GM23338 (cell line): ENCODE data around the gene TRAF3IP1. TPM values are rescaled to one million over a fixed set of nuclear protein-coding genes. Genes with fewer than 3 reads are reported as not detected.

Experiments used
- ATAC-seq: fragments of 200-7000 bp; cut with Tn5 transposase; 3 replicates; pipeline ENCODE4 v1.9.1; 2020
- DNase-seq: peaks from one replicate; pipeline ENCODE4 v3.0.0-alpha.2; 2015; ENCODE audit warnings: low spot score
- H2AFZ ChIP-seq: fragments of 200-600 bp; sonication (generic); 2 replicates; pipeline ENCODE4 v1.8.0; 2016; ENCODE audit warnings: antibody characterized with exemption, mild to moderate bottlenecking, moderate library complexity
- H3F3A ChIP-seq: fragments of 200-600 bp; sonication (generic); replicated peaks from 2 replicates; pipeline ENCODE4 v1.8.0; 2017; ENCODE audit warnings: antibody characterized with exemption, mixed run types, low read depth
- H3K27ac ChIP-seq: fragments of 200-600 bp; sonication (generic); 2 replicates; pipeline ENCODE4 v1.6.1; 2016; ENCODE audit warnings: low read depth
- H3K27me3 ChIP-seq: fragments of 200-600 bp; sonication (generic); 2 replicates; pipeline ENCODE4 v1.8.0; 2016; ENCODE audit warnings: mild to moderate bottlenecking, mixed run types, moderate library complexity; ENCODE audit not compliant: insufficient read depth
- H3K36me3 ChIP-seq: fragments of 200-600 bp; sonication (generic); 2 replicates; pipeline ENCODE4 v1.8.0; 2016; ENCODE audit warnings: mild to moderate bottlenecking; ENCODE audit not compliant: insufficient read depth
- H3K4me1 ChIP-seq: fragments of 200-600 bp; sonication (generic); 2 replicates; pipeline ENCODE4 v1.8.0; 2016; ENCODE audit warnings: mild to moderate bottlenecking, moderate library complexity; ENCODE audit not compliant: insufficient read depth
- H3K4me2 ChIP-seq: fragments of 200-600 bp; sonication (generic); 2 replicates; pipeline ENCODE4 v1.7.1; 2017; ENCODE audit warnings: mixed run types
- H3K4me3 ChIP-seq: fragments of 200-600 bp; sonication (generic); 2 replicates; pipeline ENCODE4 v1.6.1; 2016; ENCODE audit warnings: mixed run types
- H3K79me2 ChIP-seq: fragments of 200-600 bp; sonication (generic); replicated peaks from 2 replicates; pipeline ENCODE4 v1.8.0; 2017; ENCODE audit warnings: mild to moderate bottlenecking; ENCODE audit not compliant: insufficient read depth
- H3K9me2 ChIP-seq: fragments of 200-600 bp; sonication (generic); 2 replicates; pipeline ENCODE4 v1.8.0; 2017; ENCODE audit not compliant: insufficient read depth
- H4K20me1 ChIP-seq: fragments of 200-600 bp; sonication (generic); replicated peaks from 2 replicates; pipeline ENCODE4 v1.8.0; 2017; ENCODE audit warnings: mild to moderate bottlenecking; ENCODE audit not compliant: insufficient read depth
- H3K27ac Mint-ChIP-seq: 2 replicates; pipeline ENCODE4 v1.8.0; 2020; ENCODE audit warnings: inconsistent platforms, mild to moderate bottlenecking, moderate library complexity, mixed read lengths
- H3K27me3 Mint-ChIP-seq: 3 replicates; pipeline ENCODE4 v1.8.0; 2022; ENCODE audit warnings: low read depth, mild to moderate bottlenecking, moderate library complexity, mixed read lengths, inconsistent platforms; ENCODE audit not compliant: insufficient read depth, poor library complexity
- H3K36me3 Mint-ChIP-seq: 3 replicates; pipeline ENCODE4 v1.8.0; 2021; ENCODE audit warnings: low read depth, mild to moderate bottlenecking, inconsistent platforms, moderate library complexity, mixed read lengths
- H3K4me1 Mint-ChIP-seq: 3 replicates; pipeline ENCODE4 v1.8.0; 2020; ENCODE audit warnings: mild to moderate bottlenecking, inconsistent platforms, mixed read lengths
- H3K4me3 Mint-ChIP-seq: 3 replicates; pipeline ENCODE4 v1.8.0; 2021; ENCODE audit warnings: moderate library complexity, mild to moderate bottlenecking, inconsistent platforms, mixed read lengths
- H3K9me3 Mint-ChIP-seq: 3 replicates; pipeline ENCODE4 v1.8.0; 2020; ENCODE audit warnings: moderate library complexity, mild to moderate bottlenecking, inconsistent platforms, mixed read lengths
- CREB1 ChIP-seq: fragments of 250-450 bp; sonication (Bioruptor Pico); IDR thresholded peaks from 2 replicates; pipeline ENCODE4 v1.5.0; 2020; ENCODE audit warnings: low read depth, mild to moderate bottlenecking, moderate library complexity
- EZH2 ChIP-seq: fragments of 200-600 bp; sonication (generic); IDR thresholded peaks from one replicate; pipeline ENCODE4 v1.8.0; 2017; ENCODE audit warnings: antibody characterized with exemption, mild to moderate bottlenecking, low read depth; ENCODE audit not compliant: unreplicated experiment
- EZH2phosphoT487 ChIP-seq: fragments of 200-600 bp; sonication (generic); IDR thresholded peaks from one replicate; pipeline ENCODE4 v1.8.1; 2018; ENCODE audit warnings: antibody characterized with exemption; ENCODE audit not compliant: unreplicated experiment
- JUNB ChIP-seq: IDR thresholded peaks from one replicate; pipeline ENCODE4 v1.6.1; 2016; ENCODE audit warnings: antibody characterized with exemption; ENCODE audit not compliant: unreplicated experiment
- NANOG ChIP-seq: IDR thresholded peaks from 2 replicates; pipeline ENCODE4 v1.6.1; 2016; ENCODE audit warnings: antibody characterized with exemption, borderline replicate concordance
- POLR2AphosphoS5 ChIP-seq: IDR thresholded peaks from 2 replicates; pipeline ENCODE4 v1.6.1; 2016; ENCODE audit warnings: antibody characterized with exemption, low read depth
- STAT1 ChIP-seq: IDR thresholded peaks from one replicate; pipeline ENCODE4 v1.6.1; 2016; ENCODE audit warnings: antibody characterized with exemption; ENCODE audit not compliant: unreplicated experiment
- ZNF114 ChIP-seq: fragments of 250-450 bp; sonication (Bioruptor Pico); IDR thresholded peaks from 2 replicates; pipeline ENCODE4 v1.5.0; 2020; ENCODE audit warnings: mild to moderate bottlenecking, moderate library complexity
- ZNF331 ChIP-seq: fragments of 250-450 bp; sonication (Bioruptor Pico); IDR thresholded peaks from 2 replicates; pipeline ENCODE4 v1.5.0; 2020; ENCODE audit warnings: low read depth, mild to moderate bottlenecking, moderate library complexity
- polyA plus RNA-seq: library from polyadenylated mRNA; unstranded; fragments of >200 nt; fragmentation: Nextera tagmentation; extraction: Ambion mirVana; gene quantifications from 2 replicates; pipeline ENCODE4 v1.2.1, GENCODE V29; 2016
- total RNA-seq: library from RNA; depleted of rRNA; stranded (reverse); fragments of >200 nt; shearing (Covaris generic); gene quantifications from 2 replicates; pipeline ENCODE4 v1.2.3, GENCODE V29; 2014
- TF ChIP-seq, protein P1 (sequence below): IDR thresholded peaks from 2 replicates; pipeline ENCODE4 v1.6.1; 2016; ENCODE audit warnings: antibody characterized with exemption
- TF ChIP-seq, protein P2 (sequence below): IDR thresholded peaks from one replicate; pipeline ENCODE4 v1.6.1; 2018; ENCODE audit warnings: antibody characterized with exemption; ENCODE audit not compliant: unreplicated experiment
- TF ChIP-seq, protein P3 (sequence below), 2 experiments: fragments of 200-600 bp in 1 of 2; sonication (generic) in 1 of 2; conservative IDR thresholded peaks; 2 replicates each; pipeline versions ENCODE4 v1.5.1 to v1.6.1; 2016 to 2017; ENCODE audit warnings: antibody characterized with exemption in 2 of 2, low read depth in 2 of 2, mild to moderate bottlenecking in 2 of 2, moderate library complexity in 1 of 2
- TF ChIP-seq, protein P4 (sequence below): fragments of 250-450 bp; sonication (Bioruptor Pico); IDR thresholded peaks from 2 replicates; pipeline ENCODE4 v1.5.0; 2020; ENCODE audit warnings: mild to moderate bottlenecking, moderate library complexity

The TRAF3IP1 gene
- total and polyA plus RNA-seq, 2 experiments from 2014 or later: 12.5 to 20.7 TPM

DNA sequence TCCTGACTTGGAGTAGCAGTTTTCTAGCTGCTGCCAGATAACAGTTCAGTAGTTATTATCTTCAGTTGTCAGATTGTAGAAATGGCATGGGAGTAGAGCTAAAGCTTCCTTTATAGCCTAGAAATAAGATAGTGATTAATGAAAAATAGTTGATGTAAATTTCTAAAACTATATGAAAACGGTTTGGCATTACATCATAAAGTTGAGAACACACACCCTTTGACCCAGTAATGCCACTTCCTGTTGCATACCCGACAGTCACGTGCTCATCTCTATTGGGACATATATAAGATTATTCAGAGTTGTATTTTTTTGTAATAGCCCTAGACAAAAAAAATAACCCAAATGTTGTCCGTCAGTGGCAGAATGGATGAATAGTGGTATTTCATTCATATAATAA lies 67.0 kb downstream of the TRAF3IP1 start:
- Histone ChIP-seq H3K36me3 (no peaks in the 10 kb centered on the region), H3K4me1 (no peaks in the 10 kb centered on the region), H3K27ac (no peak overlapping the region), H3K79me2 (no peaks in the 10 kb centered on the region), H3K9me2 (no peaks in the 10 kb centered on the region), H4K20me1 (no peaks in the 10 kb centered on the region), H3F3A (no peaks in the 10 kb centered on the region), H3K27me3 (no peaks in the 10 kb centered on the region), H3K4me3 (no peak overlapping the region), H2AFZ (no peak overlapping the region), H3K4me2 (no peak overlapping the region)
- H3K27me3 Mint-ChIP-seq: peaks cover 6% of the 10 kb centered on the region
- H3K36me3 Mint-ChIP-seq: peaks cover 8% of the 10 kb centered on the region
- no peaks in the 10 kb centered on the region for H3K4me1 Mint-ChIP-seq
- no peak overlapping the region for H3K4me3 Mint-ChIP-seq
- no peak overlapping the region for H3K27ac Mint-ChIP-seq
- peaks cover 8% of the 10 kb centered on the region for H3K9me3 Mint-ChIP-seq
- DNase-seq: no peak
- no peak for TF ChIP-seq STAT1
- no peak for TF ChIP-seq ZNF114 (CRISPR knock-in tag)
- no peak for TF ChIP-seq EZH2phosphoT487
- no peak for TF ChIP-seq EZH2
- TF ChIP-seq, protein P1, sequence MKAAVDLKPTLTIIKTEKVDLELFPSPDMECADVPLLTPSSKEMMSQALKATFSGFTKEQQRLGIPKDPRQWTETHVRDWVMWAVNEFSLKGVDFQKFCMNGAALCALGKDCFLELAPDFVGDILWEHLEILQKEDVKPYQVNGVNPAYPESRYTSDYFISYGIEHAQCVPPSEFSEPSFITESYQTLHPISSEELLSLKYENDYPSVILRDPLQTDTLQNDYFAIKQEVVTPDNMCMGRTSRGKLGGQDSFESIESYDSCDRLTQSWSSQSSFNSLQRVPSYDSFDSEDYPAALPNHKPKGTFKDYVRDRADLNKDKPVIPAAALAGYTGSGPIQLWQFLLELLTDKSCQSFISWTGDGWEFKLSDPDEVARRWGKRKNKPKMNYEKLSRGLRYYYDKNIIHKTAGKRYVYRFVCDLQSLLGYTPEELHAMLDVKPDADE: no peak
- TF ChIP-seq, protein P2, sequence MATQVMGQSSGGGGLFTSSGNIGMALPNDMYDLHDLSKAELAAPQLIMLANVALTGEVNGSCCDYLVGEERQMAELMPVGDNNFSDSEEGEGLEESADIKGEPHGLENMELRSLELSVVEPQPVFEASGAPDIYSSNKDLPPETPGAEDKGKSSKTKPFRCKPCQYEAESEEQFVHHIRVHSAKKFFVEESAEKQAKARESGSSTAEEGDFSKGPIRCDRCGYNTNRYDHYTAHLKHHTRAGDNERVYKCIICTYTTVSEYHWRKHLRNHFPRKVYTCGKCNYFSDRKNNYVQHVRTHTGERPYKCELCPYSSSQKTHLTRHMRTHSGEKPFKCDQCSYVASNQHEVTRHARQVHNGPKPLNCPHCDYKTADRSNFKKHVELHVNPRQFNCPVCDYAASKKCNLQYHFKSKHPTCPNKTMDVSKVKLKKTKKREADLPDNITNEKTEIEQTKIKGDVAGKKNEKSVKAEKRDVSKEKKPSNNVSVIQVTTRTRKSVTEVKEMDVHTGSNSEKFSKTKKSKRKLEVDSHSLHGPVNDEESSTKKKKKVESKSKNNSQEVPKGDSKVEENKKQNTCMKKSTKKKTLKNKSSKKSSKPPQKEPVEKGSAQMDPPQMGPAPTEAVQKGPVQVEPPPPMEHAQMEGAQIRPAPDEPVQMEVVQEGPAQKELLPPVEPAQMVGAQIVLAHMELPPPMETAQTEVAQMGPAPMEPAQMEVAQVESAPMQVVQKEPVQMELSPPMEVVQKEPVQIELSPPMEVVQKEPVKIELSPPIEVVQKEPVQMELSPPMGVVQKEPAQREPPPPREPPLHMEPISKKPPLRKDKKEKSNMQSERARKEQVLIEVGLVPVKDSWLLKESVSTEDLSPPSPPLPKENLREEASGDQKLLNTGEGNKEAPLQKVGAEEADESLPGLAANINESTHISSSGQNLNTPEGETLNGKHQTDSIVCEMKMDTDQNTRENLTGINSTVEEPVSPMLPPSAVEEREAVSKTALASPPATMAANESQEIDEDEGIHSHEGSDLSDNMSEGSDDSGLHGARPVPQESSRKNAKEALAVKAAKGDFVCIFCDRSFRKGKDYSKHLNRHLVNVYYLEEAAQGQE: no peak
- TF ChIP-seq, protein P3, sequence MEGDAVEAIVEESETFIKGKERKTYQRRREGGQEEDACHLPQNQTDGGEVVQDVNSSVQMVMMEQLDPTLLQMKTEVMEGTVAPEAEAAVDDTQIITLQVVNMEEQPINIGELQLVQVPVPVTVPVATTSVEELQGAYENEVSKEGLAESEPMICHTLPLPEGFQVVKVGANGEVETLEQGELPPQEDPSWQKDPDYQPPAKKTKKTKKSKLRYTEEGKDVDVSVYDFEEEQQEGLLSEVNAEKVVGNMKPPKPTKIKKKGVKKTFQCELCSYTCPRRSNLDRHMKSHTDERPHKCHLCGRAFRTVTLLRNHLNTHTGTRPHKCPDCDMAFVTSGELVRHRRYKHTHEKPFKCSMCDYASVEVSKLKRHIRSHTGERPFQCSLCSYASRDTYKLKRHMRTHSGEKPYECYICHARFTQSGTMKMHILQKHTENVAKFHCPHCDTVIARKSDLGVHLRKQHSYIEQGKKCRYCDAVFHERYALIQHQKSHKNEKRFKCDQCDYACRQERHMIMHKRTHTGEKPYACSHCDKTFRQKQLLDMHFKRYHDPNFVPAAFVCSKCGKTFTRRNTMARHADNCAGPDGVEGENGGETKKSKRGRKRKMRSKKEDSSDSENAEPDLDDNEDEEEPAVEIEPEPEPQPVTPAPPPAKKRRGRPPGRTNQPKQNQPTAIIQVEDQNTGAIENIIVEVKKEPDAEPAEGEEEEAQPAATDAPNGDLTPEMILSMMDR (conservative IDR thresholded peaks at IDR 0.05; ENCODE audit: low read depth in 2 of 2): no peak
- TF ChIP-seq NANOG: no peak
- TF ChIP-seq ZNF331 (CRISPR knock-in tag): no peak
- no peak for TF ChIP-seq POLR2AphosphoS5
- TF ChIP-seq, protein P4, sequence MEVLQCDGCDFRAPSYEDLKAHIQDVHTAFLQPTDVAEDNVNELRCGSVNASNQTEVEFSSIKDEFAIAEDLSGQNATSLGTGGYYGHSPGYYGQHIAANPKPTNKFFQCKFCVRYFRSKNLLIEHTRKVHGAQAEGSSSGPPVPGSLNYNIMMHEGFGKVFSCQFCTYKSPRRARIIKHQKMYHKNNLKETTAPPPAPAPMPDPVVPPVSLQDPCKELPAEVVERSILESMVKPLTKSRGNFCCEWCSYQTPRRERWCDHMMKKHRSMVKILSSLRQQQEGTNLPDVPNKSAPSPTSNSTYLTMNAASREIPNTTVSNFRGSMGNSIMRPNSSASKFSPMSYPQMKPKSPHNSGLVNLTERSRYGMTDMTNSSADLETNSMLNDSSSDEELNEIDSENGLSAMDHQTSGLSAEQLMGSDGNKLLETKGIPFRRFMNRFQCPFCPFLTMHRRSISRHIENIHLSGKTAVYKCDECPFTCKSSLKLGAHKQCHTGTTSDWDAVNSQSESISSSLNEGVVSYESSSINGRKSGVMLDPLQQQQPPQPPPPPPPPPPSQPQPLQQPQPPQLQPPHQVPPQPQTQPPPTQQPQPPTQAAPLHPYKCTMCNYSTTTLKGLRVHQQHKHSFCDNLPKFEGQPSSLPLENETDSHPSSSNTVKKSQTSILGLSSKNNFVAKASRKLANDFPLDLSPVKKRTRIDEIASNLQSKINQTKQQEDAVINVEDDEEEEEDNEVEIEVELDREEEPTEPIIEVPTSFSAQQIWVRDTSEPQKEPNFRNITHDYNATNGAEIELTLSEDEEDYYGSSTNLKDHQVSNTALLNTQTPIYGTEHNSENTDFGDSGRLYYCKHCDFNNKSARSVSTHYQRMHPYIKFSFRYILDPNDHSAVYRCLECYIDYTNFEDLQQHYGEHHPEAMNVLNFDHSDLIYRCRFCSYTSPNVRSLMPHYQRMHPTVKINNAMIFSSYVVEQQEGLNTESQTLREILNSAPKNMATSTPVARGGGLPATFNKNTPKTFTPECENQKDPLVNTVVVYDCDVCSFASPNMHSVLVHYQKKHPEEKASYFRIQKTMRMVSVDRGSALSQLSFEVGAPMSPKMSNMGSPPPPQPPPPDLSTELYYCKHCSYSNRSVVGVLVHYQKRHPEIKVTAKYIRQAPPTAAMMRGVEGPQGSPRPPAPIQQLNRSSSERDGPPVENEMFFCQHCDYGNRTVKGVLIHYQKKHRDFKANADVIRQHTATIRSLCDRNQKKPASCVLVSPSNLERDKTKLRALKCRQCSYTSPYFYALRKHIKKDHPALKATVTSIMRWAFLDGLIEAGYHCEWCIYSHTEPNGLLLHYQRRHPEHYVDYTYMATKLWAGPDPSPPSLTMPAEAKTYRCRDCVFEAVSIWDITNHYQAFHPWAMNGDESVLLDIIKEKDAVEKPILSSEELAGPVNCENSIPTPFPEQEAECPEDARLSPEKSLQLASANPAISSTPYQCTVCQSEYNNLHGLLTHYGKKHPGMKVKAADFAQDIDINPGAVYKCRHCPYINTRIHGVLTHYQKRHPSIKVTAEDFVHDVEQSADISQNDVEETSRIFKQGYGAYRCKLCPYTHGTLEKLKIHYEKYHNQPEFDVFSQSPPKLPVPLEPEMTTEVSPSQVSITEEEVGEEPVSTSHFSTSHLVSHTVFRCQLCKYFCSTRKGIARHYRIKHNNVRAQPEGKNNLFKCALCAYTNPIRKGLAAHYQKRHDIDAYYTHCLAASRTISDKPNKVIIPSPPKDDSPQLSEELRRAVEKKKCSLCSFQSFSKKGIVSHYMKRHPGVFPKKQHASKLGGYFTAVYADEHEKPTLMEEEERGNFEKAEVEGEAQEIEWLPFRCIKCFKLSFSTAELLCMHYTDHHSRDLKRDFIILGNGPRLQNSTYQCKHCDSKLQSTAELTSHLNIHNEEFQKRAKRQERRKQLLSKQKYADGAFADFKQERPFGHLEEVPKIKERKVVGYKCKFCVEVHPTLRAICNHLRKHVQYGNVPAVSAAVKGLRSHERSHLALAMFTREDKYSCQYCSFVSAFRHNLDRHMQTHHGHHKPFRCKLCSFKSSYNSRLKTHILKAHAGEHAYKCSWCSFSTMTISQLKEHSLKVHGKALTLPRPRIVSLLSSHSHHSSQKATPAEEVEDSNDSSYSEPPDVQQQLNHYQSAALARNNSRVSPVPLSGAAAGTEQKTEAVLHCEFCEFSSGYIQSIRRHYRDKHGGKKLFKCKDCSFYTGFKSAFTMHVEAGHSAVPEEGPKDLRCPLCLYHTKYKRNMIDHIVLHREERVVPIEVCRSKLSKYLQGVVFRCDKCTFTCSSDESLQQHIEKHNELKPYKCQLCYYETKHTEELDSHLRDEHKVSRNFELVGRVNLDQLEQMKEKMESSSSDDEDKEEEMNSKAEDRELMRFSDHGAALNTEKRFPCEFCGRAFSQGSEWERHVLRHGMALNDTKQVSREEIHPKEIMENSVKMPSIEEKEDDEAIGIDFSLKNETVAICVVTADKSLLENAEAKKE (CRISPR knock-in tag): no peak
- no peak for TF ChIP-seq CREB1 (CRISPR knock-in tag)
- TF ChIP-seq JUNB: no peak
- no peak for ATAC-seq
